Measurements from ENCODE around the gene ALG1L2.
"Not testable (repeated sequence)": the region's sequence is repeated elsewhere in the genome, so short reads cannot be mapped to it uniquely, and the experiment has no call there.

Gene ALG1L2

GRCh38 chr3:130136337-130136736 lies 54.7 kb downstream of the ALG1L2 start:
- DNase-seq, result not testable (repeated sequence)

- not testable (repeated sequence) for DNase-seq
Measured at GRCh38 chr3:130137685-130138084, 56.1 kb downstream of the ALG1L2 start.

- DNase-seq, result not testable (repeated sequence)
Measured at GRCh38 chr3:130138992-130139391, 57.4 kb downstream of the ALG1L2 start.

- DNase-seq, result not testable (repeated sequence)
Measured at GRCh38 chr3:130140756-130141155, 59.1 kb downstream of the ALG1L2 start.

GRCh38 chr3:130143648-130144327 lies 62.2 kb downstream of the ALG1L2 start:
- not testable (repeated sequence) for DNase-seq

GRCh38 chr3:130144328-130144650 lies 62.7 kb downstream of the ALG1L2 start:
- DNase-seq, result not testable (repeated sequence)

- DNase-seq, result not testable (repeated sequence)
Measured at GRCh38 chr3:130145456-130145855, 63.8 kb downstream of the ALG1L2 start.

- DNase-seq, result not testable (repeated sequence)
Measured at GRCh38 chr3:130146465-130146864, 64.8 kb downstream of the ALG1L2 start.

All from activated CD4-positive, alpha-beta T cell treated with anti-CD3 and anti-CD28 coated beads, Interleukin-2, amount 50 U/mL, for 1 hour (primary cell).